OCI-LY3 (cell line): ENCODE results near the gene HHAT.

Experiments
- EZH2phosphoT487 ChIP-seq: fragments of 200-600 bp; shearing (Covaris generic); IDR thresholded peaks from 2 replicates; pipeline ENCODE4 v1.6.1; 2018; ENCODE audit warnings: antibody characterized with exemption, mixed run types, low read depth
- TF ChIP-seq, protein P1 (sequence below): fragments of 200-600, 300-600 bp; sonication (generic); IDR thresholded peaks from 2 replicates; pipeline ENCODE4 v1.5.1; 2014; ENCODE audit warnings: antibody characterized with exemption, low read length, low read depth

- TF ChIP-seq, protein P1, sequence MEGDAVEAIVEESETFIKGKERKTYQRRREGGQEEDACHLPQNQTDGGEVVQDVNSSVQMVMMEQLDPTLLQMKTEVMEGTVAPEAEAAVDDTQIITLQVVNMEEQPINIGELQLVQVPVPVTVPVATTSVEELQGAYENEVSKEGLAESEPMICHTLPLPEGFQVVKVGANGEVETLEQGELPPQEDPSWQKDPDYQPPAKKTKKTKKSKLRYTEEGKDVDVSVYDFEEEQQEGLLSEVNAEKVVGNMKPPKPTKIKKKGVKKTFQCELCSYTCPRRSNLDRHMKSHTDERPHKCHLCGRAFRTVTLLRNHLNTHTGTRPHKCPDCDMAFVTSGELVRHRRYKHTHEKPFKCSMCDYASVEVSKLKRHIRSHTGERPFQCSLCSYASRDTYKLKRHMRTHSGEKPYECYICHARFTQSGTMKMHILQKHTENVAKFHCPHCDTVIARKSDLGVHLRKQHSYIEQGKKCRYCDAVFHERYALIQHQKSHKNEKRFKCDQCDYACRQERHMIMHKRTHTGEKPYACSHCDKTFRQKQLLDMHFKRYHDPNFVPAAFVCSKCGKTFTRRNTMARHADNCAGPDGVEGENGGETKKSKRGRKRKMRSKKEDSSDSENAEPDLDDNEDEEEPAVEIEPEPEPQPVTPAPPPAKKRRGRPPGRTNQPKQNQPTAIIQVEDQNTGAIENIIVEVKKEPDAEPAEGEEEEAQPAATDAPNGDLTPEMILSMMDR = no peak
- no peak for TF ChIP-seq EZH2phosphoT487
Measured at GRCh38 chr1:210635108-210635507, 306.4 kb downstream of the HHAT start.
